H1 (cell line): ENCODE results near the gene TMEM117.

ENCODE experiments used
- GTF2F1 ChIP-seq: IDR thresholded peaks from 2 replicates; pipeline ENCODE4 v1.6.1; 2012; ENCODE audit warnings: low read depth, low read length, improper control_type of control experiment, borderline replicate concordance
- HDAC2 ChIP-seq, 2 experiments: fragments of 300-600 bp in 1 of 2; sonication (generic) in 1 of 2; IDR thresholded peaks; 2 replicates each; pipeline ENCODE4 v1.6.1; 2011 to 2012; ENCODE audit warnings: low read depth in 2 of 2, low read length in 2 of 2, mild to moderate bottlenecking in 2 of 2, moderate library complexity in 2 of 2, borderline replicate concordance in 1 of 2, inconsistent platforms in 1 of 2
- JUND ChIP-seq: IDR thresholded peaks from 2 replicates; pipeline ENCODE4 v1.6.1; 2011; ENCODE audit warnings: mild to moderate bottlenecking, improper control_type of control experiment, low read length
- POLR2A ChIP-seq, 2 experiments: IDR thresholded peaks; 1 replicate in 1 of 2; 2 replicates in 1 of 2; pipeline ENCODE4 v1.6.1; 2011; ENCODE audit warnings: low read depth in 2 of 2, low read length in 2 of 2, mild to moderate bottlenecking in 2 of 2; ENCODE audit errors: control extremely low read depth in 1 of 2
- POLR2AphosphoS5 ChIP-seq: IDR thresholded peaks from 2 replicates; pipeline ENCODE4 v1.6.1; 2011; ENCODE audit warnings: low read depth, low read length
- RAD21 ChIP-seq, 2 experiments: IDR thresholded peaks in 1 of 2; conservative IDR thresholded peaks in 1 of 2; 2 replicates each; pipeline ENCODE4 v1.6.1; 2011; ENCODE audit warnings: low read depth in 2 of 2, low read length in 2 of 2, improper control_type of control experiment in 1 of 2, inconsistent platforms in 1 of 2, mild to moderate bottlenecking in 1 of 2, moderate library complexity in 1 of 2
- RFX5 ChIP-seq: IDR thresholded peaks from 2 replicates; pipeline ENCODE4 v1.6.1; 2011; ENCODE audit warnings: low read depth, low read length, improper control_type of control experiment, borderline replicate concordance
- SIN3A ChIP-seq, 2 experiments: IDR thresholded peaks in 1 of 2; conservative IDR thresholded peaks in 1 of 2; 2 replicates each; pipeline ENCODE4 v1.6.1; 2011 to 2012; ENCODE audit warnings: low read length in 2 of 2, improper control_type of control experiment in 1 of 2, low read depth in 1 of 2, mild to moderate bottlenecking in 1 of 2
- TAF7 ChIP-seq: optimal IDR thresholded peaks from 2 replicates; pipeline ENCODE3; 2011; ENCODE audit warnings: low read depth, mild to moderate bottlenecking, inconsistent platforms, low read length, moderate library complexity, borderline replicate concordance
- TF ChIP-seq, protein P1 (sequence below), 3 experiments: IDR thresholded peaks; 1 replicate in 2 of 3; 2 replicates in 1 of 3; pipeline versions ENCODE4 v1.5.1 to v1.6.1; 2011; ENCODE audit warnings: low read length in 3 of 3, mild to moderate bottlenecking in 3 of 3, inconsistent platforms in 2 of 3, low read depth in 1 of 3, moderate library complexity in 1 of 3; ENCODE audit not compliant: insufficient read depth in 1 of 3; ENCODE audit errors: control extremely low read depth in 1 of 3
- TF ChIP-seq, protein P2 (sequence below): IDR thresholded peaks from 2 replicates; pipeline ENCODE4 v1.6.1; 2011; ENCODE audit warnings: low read length, improper control_type of control experiment

DNA sequence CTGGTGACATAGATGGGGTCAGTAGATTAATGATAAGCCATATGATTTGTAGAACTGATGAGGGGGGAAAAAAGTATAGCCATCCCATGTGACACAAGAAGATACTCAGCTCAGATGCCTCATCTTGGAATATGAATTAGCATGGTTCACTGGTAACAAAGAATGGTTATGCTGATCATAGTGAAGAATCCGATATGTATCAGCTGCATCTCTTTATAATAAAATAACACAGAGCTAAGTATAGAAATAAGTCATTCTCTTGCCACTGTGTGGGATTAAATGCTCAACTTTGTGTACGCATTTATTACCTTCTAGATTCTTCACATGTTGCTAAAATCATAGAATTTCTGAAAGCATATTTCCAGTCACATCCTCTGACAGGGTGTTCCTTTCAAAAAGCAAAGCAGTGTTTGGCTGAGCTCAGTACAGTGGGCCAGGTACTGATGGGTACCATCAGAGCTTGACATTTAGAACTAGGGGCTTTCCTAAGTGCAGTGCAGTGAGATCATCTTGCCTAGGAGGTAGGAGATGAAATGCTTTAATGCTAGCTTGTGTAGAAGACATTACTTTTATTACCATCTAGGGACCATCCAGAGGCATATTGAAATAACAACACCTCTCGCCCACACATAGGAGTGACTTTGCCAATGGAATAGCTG lies 256.2 kb downstream of the TMEM117 start:
- TF ChIP-seq JUND, result no peak
- TF ChIP-seq GTF2F1, result no peak
- no peak for TF ChIP-seq SIN3A (conservative IDR thresholded peaks at IDR 0.05 in 1 of 2, IDR thresholded peaks at IDR 0.05 in 1 of 2; ENCODE audit: low read depth in 1 of 2, low read length in 2 of 2)
- TF ChIP-seq, protein P1, sequence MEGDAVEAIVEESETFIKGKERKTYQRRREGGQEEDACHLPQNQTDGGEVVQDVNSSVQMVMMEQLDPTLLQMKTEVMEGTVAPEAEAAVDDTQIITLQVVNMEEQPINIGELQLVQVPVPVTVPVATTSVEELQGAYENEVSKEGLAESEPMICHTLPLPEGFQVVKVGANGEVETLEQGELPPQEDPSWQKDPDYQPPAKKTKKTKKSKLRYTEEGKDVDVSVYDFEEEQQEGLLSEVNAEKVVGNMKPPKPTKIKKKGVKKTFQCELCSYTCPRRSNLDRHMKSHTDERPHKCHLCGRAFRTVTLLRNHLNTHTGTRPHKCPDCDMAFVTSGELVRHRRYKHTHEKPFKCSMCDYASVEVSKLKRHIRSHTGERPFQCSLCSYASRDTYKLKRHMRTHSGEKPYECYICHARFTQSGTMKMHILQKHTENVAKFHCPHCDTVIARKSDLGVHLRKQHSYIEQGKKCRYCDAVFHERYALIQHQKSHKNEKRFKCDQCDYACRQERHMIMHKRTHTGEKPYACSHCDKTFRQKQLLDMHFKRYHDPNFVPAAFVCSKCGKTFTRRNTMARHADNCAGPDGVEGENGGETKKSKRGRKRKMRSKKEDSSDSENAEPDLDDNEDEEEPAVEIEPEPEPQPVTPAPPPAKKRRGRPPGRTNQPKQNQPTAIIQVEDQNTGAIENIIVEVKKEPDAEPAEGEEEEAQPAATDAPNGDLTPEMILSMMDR (IDR thresholded peaks at IDR 0.05; ENCODE audit: control extremely low read depth in 1 of 3, insufficient read depth in 1 of 3, low read depth in 1 of 3, low read length in 3 of 3), result no peak
- no peak for TF ChIP-seq TAF7
- no peak for TF ChIP-seq POLR2A (IDR thresholded peaks at IDR 0.05; ENCODE audit: control extremely low read depth in 1 of 2, low read depth in 2 of 2, low read length in 2 of 2)
- no peak for TF ChIP-seq POLR2AphosphoS5
- TF ChIP-seq HDAC2 (IDR thresholded peaks at IDR 0.05; ENCODE audit: borderline replicate concordance in 1 of 2, low read depth in 2 of 2, low read length in 2 of 2), result no peak
- no peak for TF ChIP-seq RAD21 (IDR thresholded peaks at IDR 0.05 in 1 of 2, conservative IDR thresholded peaks at IDR 0.05 in 1 of 2; ENCODE audit: low read depth in 2 of 2, low read length in 2 of 2)
- no peak for TF ChIP-seq RFX5
- TF ChIP-seq, protein P2, sequence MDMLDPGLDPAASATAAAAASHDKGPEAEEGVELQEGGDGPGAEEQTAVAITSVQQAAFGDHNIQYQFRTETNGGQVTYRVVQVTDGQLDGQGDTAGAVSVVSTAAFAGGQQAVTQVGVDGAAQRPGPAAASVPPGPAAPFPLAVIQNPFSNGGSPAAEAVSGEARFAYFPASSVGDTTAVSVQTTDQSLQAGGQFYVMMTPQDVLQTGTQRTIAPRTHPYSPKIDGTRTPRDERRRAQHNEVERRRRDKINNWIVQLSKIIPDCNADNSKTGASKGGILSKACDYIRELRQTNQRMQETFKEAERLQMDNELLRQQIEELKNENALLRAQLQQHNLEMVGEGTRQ, result no peak
